CD4-positive, alpha-beta memory T cell (primary cell): Measurements from ENCODE around the gene FCGR3A. TPM values are rescaled to one million over a fixed set of nuclear protein-coding genes. Genes with fewer than 3 reads are reported as not detected.

Experiments used
- CTCF ChIA-PET: fragments of 350-600 bp; sonication (Branson Sonifier 250); formaldehyde crosslinking; loops from one replicate; lab custom pipeline; 2021; ENCODE audit warnings: inconsistent platforms; ENCODE audit not compliant: partially characterized antibody; lab: Charles Lee
- POLR2A ChIA-PET: fragments of 350-600 bp; sonication (Branson Sonifier 250); formaldehyde crosslinking; loops from one replicate; lab custom pipeline; 2021; ENCODE audit not compliant: partially characterized antibody; lab: Charles Lee
- DNase-seq, 5 donors: peaks; one replicate each; pipeline versions ENCODE4 v3.0.0 to v3.0.0-alpha.2; 2020 to 2022; ENCODE audit warnings: mixed read lengths in 1 of 5
- H3K27ac ChIP-seq: one replicate; pipeline ENCODE4 v1.7.0; 2013; ENCODE audit warnings: low read depth, low read length
- H3K27me3 ChIP-seq: 2 replicates; pipeline ENCODE4 v1.7.0; 2013; ENCODE audit warnings: mild to moderate bottlenecking, low read length, moderate library complexity; ENCODE audit not compliant: insufficient read depth
- H3K36me3 ChIP-seq: 2 replicates; pipeline ENCODE4 v1.7.0; 2013; ENCODE audit warnings: mild to moderate bottlenecking, low read length, moderate library complexity; ENCODE audit not compliant: insufficient read depth
- H3K4me1 ChIP-seq: 2 replicates; pipeline ENCODE4 v1.7.0; 2013; ENCODE audit warnings: mild to moderate bottlenecking, low read length, moderate library complexity; ENCODE audit not compliant: insufficient read depth
- H3K4me3 ChIP-seq, 2 donors: one replicate each; pipeline ENCODE4 v1.7.0; 2013; ENCODE audit warnings: low read length in 2 of 2, mild to moderate bottlenecking in 1 of 2
- H3K9me3 ChIP-seq, 2 donors: one replicate each; pipeline ENCODE4 v1.7.0; 2013; ENCODE audit warnings: low read length in 2 of 2, control low read depth in 1 of 2; ENCODE audit not compliant: control insufficient read depth in 1 of 2
- H3K27ac Mint-ChIP-seq, 7 donors: one replicate each; pipeline ENCODE4 v1.8.0; 2020 to 2021; ENCODE audit warnings: mixed read lengths in 7 of 7, mild to moderate bottlenecking in 6 of 7, inconsistent platforms in 3 of 7, moderate library complexity in 3 of 7
- H3K27me3 Mint-ChIP-seq, 2 donors: one replicate each; pipeline ENCODE4 v1.8.0; 2020 to 2021; ENCODE audit warnings: mixed read lengths in 2 of 2
- H3K36me3 Mint-ChIP-seq, 2 donors: one replicate each; pipeline ENCODE4 v1.8.0; 2020 to 2021; ENCODE audit warnings: mixed read lengths in 2 of 2, inconsistent platforms in 1 of 2, mild to moderate bottlenecking in 1 of 2
- H3K4me1 Mint-ChIP-seq, 4 donors: one replicate each; pipeline ENCODE4 v1.8.0; 2020 to 2021; ENCODE audit warnings: mixed read lengths in 4 of 4, mild to moderate bottlenecking in 1 of 4
- H3K4me3 Mint-ChIP-seq, 8 donors: one replicate each; pipeline ENCODE4 v1.8.0; 2020 to 2021; ENCODE audit warnings: mixed read lengths in 8 of 8, mild to moderate bottlenecking in 7 of 8, moderate library complexity in 6 of 8, inconsistent platforms in 3 of 8
- H3K9me3 Mint-ChIP-seq, 8 donors: one replicate each; pipeline ENCODE4 v1.8.0; 2020 to 2021; ENCODE audit warnings: mixed read lengths in 8 of 8, mild to moderate bottlenecking in 5 of 8, inconsistent platforms in 3 of 8, moderate library complexity in 1 of 8
- intact Hi-C: fragments of 100-400 bp; cut with micrococcal nuclease; formaldehyde crosslinking; loops from one replicate; pipeline ENCODE4 v1.15.1; 2023
- polyA plus RNA-seq, 2 donors: library from polyadenylated mRNA; unstranded; fragments of 300-500 nt; fragmentation: Illumina TruSeq; gene quantifications; one replicate each; pipeline ENCODE4 v1.2.3, GENCODE V29; 2021
- total RNA-seq, 2 experiments: library from RNA; stranded (reverse); gene quantifications; one replicate each; pipeline ENCODE4 v1.2.3, GENCODE V29; 2021

Gene FCGR3A
- total and polyA plus RNA-seq, 4 experiments from 2014 or later, result 0.14 to 2.1 (median 0.81) TPM; not detected in 1

DNA sequence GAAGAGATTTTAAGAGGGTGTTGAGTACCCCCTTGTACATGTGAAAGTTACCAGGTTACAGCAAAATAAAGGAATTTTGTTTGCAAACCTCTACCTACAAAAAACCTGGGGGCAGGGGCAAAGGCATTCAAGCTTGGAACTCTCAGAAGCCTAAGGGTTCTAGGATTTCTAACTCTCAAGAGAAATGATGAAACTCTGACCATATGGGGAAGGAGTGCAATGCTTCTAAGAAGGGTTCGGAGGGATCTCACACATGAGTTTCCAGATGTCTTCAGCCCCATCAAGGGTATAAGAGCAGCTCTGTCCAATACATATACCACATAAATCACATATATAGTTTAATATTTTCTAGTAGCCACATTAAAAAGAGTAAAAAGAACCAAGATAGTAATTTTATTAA lies 51.7 kb downstream of the FCGR3A start:
- DNase-seq, result no peak
- H3K27ac ChIP-seq, result no peak overlapping the region
- ChIA-PET CTCF (interaction anchor here (1.3 kb wide), 1 partner anchor 11 kb away, joined by 3 read pairs; no protein-coding TSS in a partner anchor), POLR2A (no interaction called here)
- no peak overlapping the region for H3K27ac Mint-ChIP-seq
- no peaks in the 10 kb centered on the region for H3K27me3 ChIP-seq
- H3K36me3 Mint-ChIP-seq, result no peaks in the 10 kb centered on the region
- no peaks in the 10 kb centered on the region for H3K4me1 ChIP-seq
- H3K9me3 Mint-ChIP-seq, result no peaks in the 10 kb centered on the region
- no peak overlapping the region for H3K4me3 ChIP-seq
- no peaks in the 10 kb centered on the region for H3K9me3 ChIP-seq
- no peak overlapping the region for H3K4me3 Mint-ChIP-seq
- H3K27me3 Mint-ChIP-seq, result peaks cover 19 to 34% of the 10 kb centered on the region in 2 donors
- H3K4me1 Mint-ChIP-seq, result peaks cover 5 to 9% (median 6%) of the 10 kb centered on the region in 4 donors
- intact Hi-C loops, result no loop called here
- no peaks in the 10 kb centered on the region for H3K36me3 ChIP-seq

DNA sequence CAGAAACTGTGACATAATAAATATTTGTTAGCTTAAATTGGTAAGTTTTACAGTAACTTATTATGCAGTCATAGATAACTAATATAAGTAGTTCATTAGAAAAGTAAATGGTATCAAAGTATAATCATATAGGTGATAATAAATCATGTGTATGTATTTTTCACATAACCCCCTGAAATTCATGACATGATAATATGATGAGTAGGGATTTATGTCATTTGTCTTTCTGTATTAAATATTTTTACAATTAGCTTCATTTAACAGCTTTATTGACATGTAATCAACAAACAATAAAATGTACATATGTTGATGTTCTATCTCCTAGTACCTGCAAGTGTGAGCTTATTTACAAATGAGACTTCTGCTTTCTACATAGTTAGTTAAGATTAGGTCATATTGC lies 54.1 kb downstream of the FCGR3A start:
- Histone ChIP-seq H3K27ac (no peak overlapping the region), H3K4me1 (peaks cover 8% of the 10 kb centered on the region), H3K4me3 (no peak overlapping the region), H3K9me3 (no peaks in the 10 kb centered on the region), H3K36me3 (no peaks in the 10 kb centered on the region), H3K27me3 (no peaks in the 10 kb centered on the region)
- peaks cover 21 to 32% of the 10 kb centered on the region in 2 donors for H3K27me3 Mint-ChIP-seq
- H3K36me3 Mint-ChIP-seq, result no peaks in the 10 kb centered on the region
- H3K4me3 Mint-ChIP-seq, result no peak overlapping the region
- intact Hi-C loops, result no loop called here
- ChIA-PET POLR2A (no interaction called here), CTCF (interaction anchor here (0.8 to 1.4 kb wide), 3 partner anchors 8 to 11 kb away, joined by 3 to 7 read pairs (median 3); no protein-coding TSS in a partner anchor)
- DNase-seq, result no peak
- no peaks in the 10 kb centered on the region for H3K9me3 Mint-ChIP-seq
- no peak overlapping the region for H3K27ac Mint-ChIP-seq
- peaks cover 16 to 26% (median 21%) of the 10 kb centered on the region in 4 donors for H3K4me1 Mint-ChIP-seq

DNA sequence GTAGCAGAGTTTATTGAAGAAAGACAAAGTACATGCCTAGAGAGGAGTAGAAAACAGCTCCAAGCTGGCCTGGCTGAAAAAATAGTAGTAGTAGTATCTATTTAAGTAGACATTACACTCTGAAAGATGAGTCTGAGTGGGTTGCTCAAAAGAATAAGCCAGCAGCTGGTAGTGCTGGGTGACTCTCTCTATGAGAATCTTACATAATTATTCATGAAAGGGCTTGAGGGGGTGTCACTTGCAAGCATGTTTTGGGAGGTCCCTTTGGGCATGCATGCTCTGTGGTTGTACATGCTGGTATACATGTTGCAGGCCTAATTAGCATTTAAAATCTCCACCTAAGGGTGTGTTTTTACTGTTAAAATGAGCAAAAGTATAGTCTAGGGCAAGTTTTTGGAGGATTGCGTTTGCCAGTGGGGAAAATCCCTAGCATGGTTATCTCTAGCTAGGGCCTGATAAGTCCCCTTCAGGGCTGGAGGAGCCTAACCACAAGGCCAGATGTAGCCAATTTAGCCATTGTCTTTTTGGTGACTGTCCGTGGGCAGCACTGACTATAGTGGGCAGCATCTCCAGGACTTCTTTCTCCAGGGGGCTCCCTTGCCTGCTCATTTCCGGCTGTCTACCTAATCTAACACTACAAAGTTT lies 55.4 kb downstream of the FCGR3A start:
- Mint-ChIP-seq H3K4me1 (peaks cover 11 to 26% (median 14%) of the 10 kb centered on the region in 4 donors), H3K27ac (no peak overlapping the region), H3K9me3 (no peaks in the 10 kb centered on the region), H3K4me3 (no peak overlapping the region), H3K36me3 (no peaks in the 10 kb centered on the region), H3K27me3 (peaks cover 17 to 40% of the 10 kb centered on the region in 2 donors)
- Histone ChIP-seq H3K4me1 (peaks cover 8% of the 10 kb centered on the region), H3K4me3 (no peak overlapping the region), H3K36me3 (no peaks in the 10 kb centered on the region), H3K9me3 (no peaks in the 10 kb centered on the region), H3K27ac (no peak overlapping the region), H3K27me3 (no peaks in the 10 kb centered on the region)
- no peak for DNase-seq
- intact Hi-C loops, result no loop called here
- ChIA-PET CTCF (no interaction called here), POLR2A (no interaction called here)

DNA sequence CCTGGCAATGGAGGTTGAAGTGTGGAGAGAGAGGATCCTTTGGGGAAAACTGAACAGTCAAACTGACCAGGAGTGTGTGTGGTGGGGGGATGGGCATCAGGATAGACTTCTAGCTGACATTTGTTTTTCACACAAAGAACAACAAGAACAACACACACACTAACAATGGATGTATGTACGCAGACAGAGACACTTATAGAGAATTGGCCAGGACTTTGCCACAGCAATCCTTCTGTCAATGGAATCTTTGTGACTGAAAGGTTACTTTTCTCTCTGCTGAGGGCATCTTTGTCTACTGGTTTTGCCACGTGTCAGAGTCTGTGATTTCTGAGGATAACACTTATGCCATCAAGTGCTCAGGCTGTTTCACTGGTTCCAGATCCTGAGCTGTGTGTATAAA lies 56.8 kb downstream of the FCGR3A start:
- Mint-ChIP-seq H3K36me3 (no peaks in the 10 kb centered on the region), H3K27me3 (peaks cover 13 to 44% of the 10 kb centered on the region in 2 donors), H3K4me1 (peaks cover 11 to 26% (median 14%) of the 10 kb centered on the region in 4 donors), H3K9me3 (no peaks in the 10 kb centered on the region), H3K4me3 (no peak overlapping the region), H3K27ac (no peak overlapping the region)
- no peak overlapping the region for H3K27ac ChIP-seq
- no peak for DNase-seq
- CTCF ChIA-PET, result interaction anchor here (2.6 kb wide), 1 partner anchor 247 kb away, joined by 10 read pairs; no protein-coding TSS in a partner anchor
- H3K27me3 ChIP-seq, result no peaks in the 10 kb centered on the region
- H3K36me3 ChIP-seq, result no peaks in the 10 kb centered on the region
- POLR2A ChIA-PET, result no interaction called here
- H3K4me3 ChIP-seq, result no peak overlapping the region
- peaks cover 8% of the 10 kb centered on the region for H3K4me1 ChIP-seq
- H3K9me3 ChIP-seq, result no peaks in the 10 kb centered on the region
- intact Hi-C loops, result no loop called here

Other genes with a start within 250 kb of the FCGR3A start
- gene MPZ, start 239.8 kb downstream of the FCGR3A start, total RNA-seq, result 10 to 100 TPM; 11.1 to 11.9 TPM
- gene MPZ, start 239.8 kb downstream of the FCGR3A start, polyA plus RNA-seq, result under 1 TPM in 1 of 2 donors, not detected in 1; 0.14 TPM
- 100 to 1,000 TPM; 106 to 108 TPM for gene SDHC, start 235.4 kb downstream of the FCGR3A start, total RNA-seq
- 100 to 1,000 TPM; 183 to 296 TPM for gene SDHC, start 235.4 kb downstream of the FCGR3A start, polyA plus RNA-seq
- gene CFAP126, start 181.9 kb downstream of the FCGR3A start, total RNA-seq, result not detected
- gene CFAP126, start 181.9 kb downstream of the FCGR3A start, polyA plus RNA-seq, result not detected
- gene FCGR2A, start 44.4 kb downstream of the FCGR3A start, total RNA-seq, result 1 to 10 TPM; 1.0 to 1.9 TPM
- not detected for gene FCGR2A, start 44.4 kb downstream of the FCGR3A start, polyA plus RNA-seq
- gene HSPA6, start 25.3 kb downstream of the FCGR3A start, total RNA-seq, result 1 to 10 TPM; 2.4 TPM
- gene HSPA6, start 25.3 kb downstream of the FCGR3A start, polyA plus RNA-seq, result under 1 TPM in 1 of 2 donors, not detected in 1; 0.09 TPM
- gene FCGR3B, start 81.4 kb upstream of the FCGR3A start, total RNA-seq, result not detected
- not detected for gene FCGR3B, start 81.4 kb upstream of the FCGR3A start, polyA plus RNA-seq
- under 1 TPM; 0.93 to 0.94 TPM for gene FCGR2B, start 113.3 kb upstream of the FCGR3A start, total RNA-seq
- gene FCGR2B, start 113.3 kb upstream of the FCGR3A start, polyA plus RNA-seq, result 1 to 10 TPM in 1 of 2 donors, under 1 TPM in 1; 0.49 to 2.1 TPM
- gene FCRLA, start 157.4 kb upstream of the FCGR3A start, total RNA-seq, result not detected
- gene FCRLA, start 157.4 kb upstream of the FCGR3A start, polyA plus RNA-seq, result 1 to 10 TPM in 1 of 2 donors, under 1 TPM in 1; 0.23 to 2.7 TPM
- gene FCRLB, start 171.7 kb upstream of the FCGR3A start, total RNA-seq, result 1 to 10 TPM; 1.2 to 1.5 TPM
- gene FCRLB, start 171.7 kb upstream of the FCGR3A start, polyA plus RNA-seq, result 1 to 10 TPM; 1.0 to 1.6 TPM
- gene DUSP12, start 200.0 kb upstream of the FCGR3A start, total RNA-seq, result 10 to 100 TPM; 30.4 to 31.6 TPM
- gene DUSP12, start 200.0 kb upstream of the FCGR3A start, polyA plus RNA-seq, result 10 to 100 TPM; 53.8 to 86.5 TPM
- gene ATF6, start 216.5 kb upstream of the FCGR3A start, total RNA-seq, result 10 to 100 TPM; 22.3 to 22.4 TPM
- 10 to 100 TPM; 14.3 to 22.7 TPM for gene ATF6, start 216.5 kb upstream of the FCGR3A start, polyA plus RNA-seq